Left hindlimb (tissue), 1 donor: ENCODE results near the gene GFI1B.
"Not testable (repeated sequence)": the region's sequence is repeated elsewhere in the genome, so short reads cannot be mapped to it uniquely, and the experiment has no call there.

ENCODE experiments used
- DNase-seq: peaks from one replicate; pipeline ENCODE4 v3.0.0-alpha.2; 2018

Gene GFI1B

DNA sequence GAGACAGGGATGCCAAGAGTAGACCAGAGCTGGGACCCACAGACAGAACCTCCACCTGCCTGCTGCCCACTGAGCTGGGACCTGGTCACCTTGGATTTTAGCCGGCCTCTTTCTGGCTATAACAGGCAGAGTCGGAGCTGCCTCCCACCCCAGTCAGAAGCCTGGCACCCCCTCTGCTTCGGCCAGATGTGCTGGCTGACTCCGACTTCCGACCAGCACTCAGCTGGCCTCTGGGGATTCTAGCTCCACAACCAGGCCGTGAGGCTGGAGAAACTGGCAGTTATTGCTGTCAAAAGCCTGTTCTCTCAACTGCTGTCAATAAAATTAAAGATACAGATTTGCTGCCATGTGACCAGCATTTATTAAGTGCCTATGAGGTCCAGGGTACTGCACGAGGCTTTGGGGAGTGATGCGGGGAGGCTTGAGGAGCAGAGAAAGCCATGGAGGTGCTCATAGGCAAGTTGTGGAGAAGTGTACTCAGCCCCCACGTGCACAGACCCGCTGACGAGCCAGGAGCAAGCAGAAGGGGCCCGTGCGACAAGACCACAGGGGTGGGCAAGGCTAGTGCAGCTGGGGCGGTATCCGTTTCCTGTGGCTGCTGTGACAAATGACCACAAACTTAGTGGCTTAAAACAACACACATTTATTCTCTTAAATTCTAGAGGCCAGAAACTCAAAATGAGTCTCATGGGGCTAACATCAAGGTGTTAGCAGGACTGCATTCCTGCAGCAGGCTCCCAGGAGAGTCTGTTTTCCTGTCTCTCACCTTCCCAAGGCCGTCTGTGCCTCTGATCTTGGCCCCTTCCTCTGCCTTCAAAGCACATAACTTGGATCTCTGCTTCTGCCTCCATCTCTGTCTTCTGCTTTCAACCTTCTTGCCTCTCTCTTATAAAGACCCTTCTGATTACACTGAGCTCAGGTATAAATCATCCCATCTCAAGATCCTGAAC lies 13.1 kb downstream of the GFI1B start:
- no peak for DNase-seq

- DNase-seq: no peak
These were observed 15.0 kb downstream of the GFI1B start for GRCh38 chr9:132993511-132993939.

DNA sequence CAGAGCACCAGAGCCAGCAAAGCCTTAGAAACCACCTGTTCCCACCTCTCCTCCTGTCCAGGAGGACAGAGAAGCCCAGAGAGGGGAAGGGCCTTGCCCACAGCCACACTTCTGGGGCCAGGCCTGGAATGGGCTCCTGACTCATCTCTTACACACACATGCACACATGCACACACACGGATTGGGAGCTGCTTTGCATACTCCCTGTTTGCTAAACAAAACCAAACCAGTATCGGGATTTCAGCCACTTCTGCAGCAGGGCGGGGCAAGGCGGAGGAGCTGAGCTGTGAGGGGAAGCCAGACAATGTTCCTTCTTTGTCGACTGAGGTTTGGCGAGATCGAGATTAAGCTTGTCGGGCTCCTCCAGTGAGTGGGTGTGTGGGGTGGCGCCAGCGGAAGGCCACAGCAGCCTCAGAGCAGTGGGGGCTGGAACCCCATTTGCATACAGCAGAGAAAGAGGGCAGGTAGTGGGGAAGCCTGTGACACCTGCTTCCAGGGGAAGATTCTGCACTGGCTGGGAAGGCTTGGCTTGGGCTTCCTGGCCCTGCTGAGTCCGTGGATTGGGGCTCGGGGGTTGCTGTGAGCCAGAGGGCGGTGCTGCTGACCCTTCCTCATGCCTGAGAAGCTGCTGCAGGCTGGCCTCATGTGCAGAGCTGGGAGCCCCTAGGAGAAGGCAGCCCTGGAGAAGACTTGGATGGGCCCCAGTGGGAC lies 16.1 kb downstream of the GFI1B start:
- DNase-seq: no peak

GRCh38 chr9:132995121-132995420 lies 16.6 kb downstream of the GFI1B start:
- DNase-seq: no peak

- DNase-seq: no peak
These were observed 17.4 kb downstream of the GFI1B start for GRCh38 chr9:132995879-132996278.

DNA sequence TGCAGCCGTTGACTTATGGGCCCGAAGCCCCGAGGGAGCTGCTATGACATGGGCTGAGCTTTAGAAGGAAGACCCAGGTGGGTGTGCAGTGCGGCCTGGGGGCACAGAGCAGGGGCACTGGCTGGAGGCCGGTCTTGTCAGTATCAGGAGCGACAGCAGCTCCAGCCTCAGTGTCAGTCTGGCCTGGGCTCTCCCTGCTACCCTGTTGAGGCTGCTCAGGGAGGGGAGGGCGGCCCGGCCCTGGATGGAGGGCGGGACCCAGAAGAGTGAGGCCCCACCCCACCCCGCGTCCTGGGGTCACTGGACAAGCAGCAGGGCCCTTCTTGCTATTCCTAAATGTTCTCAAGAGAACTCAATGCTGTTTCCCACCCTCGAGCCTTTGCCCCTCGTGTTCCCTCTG lies 18.0 kb downstream of the GFI1B start:
- no peak for DNase-seq

DNA sequence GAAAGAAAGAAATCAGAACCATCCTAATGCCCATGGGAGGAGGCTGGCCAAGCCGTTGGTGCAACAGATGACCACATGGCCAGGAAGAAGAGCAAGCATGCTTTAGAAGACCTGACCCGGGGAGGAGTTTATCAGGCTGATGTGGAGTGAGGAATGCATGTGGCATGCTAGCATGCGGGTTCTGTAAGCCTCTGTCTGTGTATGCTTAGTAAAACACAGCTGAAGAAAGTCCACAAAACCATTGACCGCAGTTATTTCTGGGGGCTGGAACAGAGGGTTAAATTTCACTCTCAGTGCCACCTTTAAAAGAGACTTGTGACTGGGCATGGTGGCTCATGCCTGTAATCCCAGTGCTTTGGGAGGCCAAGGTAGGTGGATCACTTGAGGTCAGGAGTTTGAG lies 19.1 kb downstream of the GFI1B start:
- no peak for DNase-seq

GRCh38 chr9:132998221-132998620 lies 19.7 kb downstream of the GFI1B start:
- not testable (repeated sequence) for DNase-seq

DNA sequence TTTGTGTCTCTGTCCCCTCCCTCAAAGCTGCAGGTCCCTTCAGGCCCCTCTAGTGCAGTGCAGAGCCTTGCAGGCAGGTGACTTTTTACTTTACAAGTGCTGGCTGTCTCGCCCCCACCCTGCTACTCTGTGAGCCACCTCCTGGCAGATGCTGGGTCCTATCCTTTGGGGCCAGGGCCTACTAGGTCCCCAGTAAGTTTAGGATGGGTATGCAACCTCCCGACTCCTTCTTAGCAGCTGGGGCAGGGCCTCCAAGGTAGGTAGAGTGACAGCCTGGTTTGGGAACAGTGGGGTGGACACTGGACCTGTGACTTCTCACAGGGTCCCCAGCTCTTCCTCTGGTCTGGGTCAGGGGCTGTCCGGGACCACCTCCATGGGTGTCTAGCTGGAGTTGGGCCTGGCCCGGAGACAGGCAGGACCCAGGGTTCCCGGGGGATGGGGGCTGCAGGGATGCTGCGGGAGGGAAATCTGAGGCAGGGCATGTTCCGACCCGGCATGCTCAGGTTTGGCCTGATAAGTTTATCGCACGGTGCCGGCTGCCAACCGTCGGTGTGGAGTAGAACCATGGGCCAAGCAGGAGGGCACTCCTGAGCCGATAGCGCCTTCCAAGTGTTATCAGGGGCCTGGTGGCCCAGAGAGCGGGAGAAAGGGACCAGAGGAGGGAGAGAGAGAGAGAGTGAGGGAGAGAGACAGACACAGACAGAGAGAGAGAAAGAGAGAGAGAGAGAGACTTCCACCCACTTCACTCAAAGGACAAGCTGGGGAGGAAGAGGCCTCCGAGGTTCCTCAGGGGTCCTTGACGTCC lies 20.5 kb downstream of the GFI1B start:
- no peak for DNase-seq

GRCh38 chr9:133002147-133003070 lies 23.9 kb downstream of the GFI1B start:
- no peak for DNase-seq

DNA sequence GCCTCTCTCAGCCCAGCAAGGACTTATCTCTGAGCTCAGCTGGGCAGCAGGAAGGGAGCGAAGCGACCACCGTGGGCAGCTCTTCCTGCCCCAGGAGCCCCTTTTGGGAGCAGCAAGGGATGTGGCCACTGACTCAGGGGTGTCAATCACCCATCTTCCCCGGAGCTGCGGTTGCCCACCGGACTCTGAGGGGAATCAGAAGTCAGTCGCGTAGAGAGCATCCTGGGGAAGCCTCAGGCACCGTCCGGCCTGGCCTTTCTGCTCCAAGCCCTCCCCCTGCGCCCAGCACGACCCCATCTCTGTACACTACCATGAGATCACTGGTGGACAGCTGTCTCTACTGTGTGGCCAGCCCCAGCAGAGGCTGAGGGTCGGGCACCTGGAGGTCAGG lies 24.6 kb downstream of the GFI1B start:
- no peak for DNase-seq

GRCh38 chr9:133003671-133004090 lies 25.2 kb downstream of the GFI1B start:
- no peak for DNase-seq

DNA sequence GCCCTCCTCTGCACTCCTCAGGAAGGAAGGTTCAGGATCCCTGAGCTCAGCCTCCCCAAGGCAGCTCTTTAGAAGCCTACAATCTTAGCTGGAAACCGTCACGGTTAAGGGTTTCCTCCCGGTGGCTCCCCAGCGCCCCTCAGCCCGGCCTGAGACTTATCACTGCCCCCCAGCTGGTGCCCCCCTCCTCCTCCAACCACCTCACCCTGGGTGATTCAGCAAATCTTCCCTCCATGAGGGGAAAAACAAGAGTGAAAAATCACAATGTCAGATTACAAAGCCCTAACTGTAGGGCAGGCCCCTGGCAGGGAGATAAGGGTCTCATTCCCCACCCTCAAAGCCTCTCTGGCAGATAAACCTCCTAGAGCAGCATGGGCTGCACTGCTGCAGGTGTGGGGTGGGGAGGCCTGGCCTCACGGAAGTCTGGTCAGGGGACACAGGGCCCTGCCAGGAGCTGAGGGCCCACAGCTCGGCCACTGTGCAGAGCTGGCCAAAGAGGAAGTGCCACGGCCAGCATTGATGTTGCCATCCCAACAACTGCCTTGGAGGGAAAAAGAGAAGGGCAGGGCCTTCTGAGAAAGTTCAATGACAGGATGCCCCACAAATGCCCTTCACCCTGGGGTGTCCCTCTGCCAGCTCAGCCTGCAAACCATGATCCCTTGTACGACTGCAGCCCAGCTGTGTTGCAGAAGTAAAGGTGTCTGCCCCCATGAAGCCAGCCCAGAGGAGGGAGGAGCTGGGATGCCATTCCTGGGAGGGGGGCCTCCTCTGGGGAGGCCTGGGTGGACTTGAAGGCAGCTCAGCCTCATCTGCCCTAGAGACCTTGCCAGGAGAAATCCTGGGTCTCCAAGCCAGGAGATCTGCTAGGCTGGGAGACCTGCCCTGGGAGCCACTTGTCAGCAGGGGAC lies 25.9 kb downstream of the GFI1B start:
- DNase-seq: no peak

- no peak for DNase-seq
These were observed 26.7 kb downstream of the GFI1B start for GRCh38 chr9:133004999-133005760.

DNA sequence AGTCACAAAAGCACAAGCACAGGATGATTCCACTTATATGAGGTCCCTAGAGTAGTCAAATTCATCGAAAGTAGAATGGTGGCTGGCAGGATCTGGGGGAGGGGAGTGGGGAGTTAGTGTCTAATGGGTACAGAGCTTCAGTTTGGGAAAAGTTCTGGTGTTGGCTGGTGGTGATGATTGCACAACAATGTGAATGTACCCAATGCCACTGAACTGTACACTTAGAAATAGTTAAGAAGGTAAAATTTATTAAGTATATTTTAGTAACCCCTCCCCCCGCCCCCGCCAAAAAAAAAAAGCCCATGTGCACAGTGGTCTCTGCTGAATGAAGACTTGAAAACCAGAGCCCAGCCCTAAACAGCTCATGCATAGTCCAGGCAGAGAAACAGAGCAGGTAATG lies 27.5 kb downstream of the GFI1B start:
- no peak for DNase-seq

DNA sequence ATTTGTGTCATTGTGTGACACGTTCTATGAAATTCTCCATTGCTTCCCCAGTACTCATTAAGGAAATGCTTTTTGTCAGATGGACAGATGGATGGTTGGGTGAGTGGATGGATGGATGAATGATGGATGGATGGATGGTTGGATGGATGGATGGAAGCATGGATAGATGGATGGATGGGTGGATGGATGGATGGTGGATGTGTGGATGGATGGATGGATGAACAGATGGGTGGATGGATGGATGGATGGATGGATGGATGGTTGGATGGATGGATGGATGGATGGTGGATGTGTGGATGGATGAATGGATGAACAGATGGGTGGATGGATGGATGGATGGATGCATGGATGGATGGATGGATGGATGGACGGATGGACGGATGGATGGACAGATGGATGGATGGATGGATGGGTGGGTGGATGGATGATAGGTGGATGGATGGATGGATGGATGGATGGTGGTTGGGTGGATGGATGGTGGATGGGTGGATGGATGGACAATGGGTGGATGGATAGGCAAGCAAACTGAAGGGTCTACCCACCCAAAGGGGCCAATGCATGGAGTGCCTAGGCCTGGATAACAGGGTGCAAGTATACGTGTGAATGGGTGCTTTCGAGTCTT lies 28.3 kb downstream of the GFI1B start:
- DNase-seq: no peak

DNA sequence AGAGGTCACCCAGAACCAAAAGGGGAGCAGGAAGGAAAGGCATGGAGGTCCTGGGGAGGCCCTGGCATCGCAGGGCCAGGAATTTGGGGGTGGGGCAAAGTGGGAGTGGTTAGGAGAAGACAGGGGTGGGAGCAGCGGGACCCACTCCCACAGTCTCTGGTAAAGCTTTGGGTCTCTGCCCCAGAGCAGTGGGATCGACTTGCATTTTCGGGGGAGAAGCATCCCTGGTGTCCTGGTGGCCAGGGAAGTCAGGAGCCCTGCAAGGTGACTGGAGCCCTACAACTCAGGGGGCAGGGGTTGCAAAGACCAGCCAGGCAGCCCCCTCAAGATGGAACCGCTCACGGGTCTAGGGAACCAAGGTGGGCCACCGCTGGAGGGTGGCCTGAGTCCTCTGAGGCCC lies 29.9 kb downstream of the GFI1B start:
- DNase-seq: no peak

GRCh38 chr9:133008824-133009223 lies 30.3 kb downstream of the GFI1B start:
- DNase-seq: no peak

GRCh38 chr9:133009906-133010582 lies 31.6 kb downstream of the GFI1B start:
- DNase-seq: no peak
